Nephron (organoid): ENCODE data around the gene FNIP2.

ENCODE experiments used
- H3K27ac Mint-ChIP-seq, 3 experiments: 2 replicates each; pipeline ENCODE4 v1.8.0; 2020; ENCODE audit warnings: mixed read lengths in 3 of 3, mild to moderate bottlenecking in 2 of 3, moderate library complexity in 1 of 3
- H3K27me3 Mint-ChIP-seq: 2 replicates; pipeline ENCODE4 v1.8.0; 2021; ENCODE audit warnings: low read depth, mild to moderate bottlenecking, moderate library complexity, mixed read lengths
- H3K36me3 Mint-ChIP-seq: 2 replicates; pipeline ENCODE4 v1.8.0; 2020; ENCODE audit warnings: low read depth, mixed read lengths
- H3K4me1 Mint-ChIP-seq: 2 replicates; pipeline ENCODE4 v1.8.0; 2020; ENCODE audit warnings: mixed read lengths
- H3K4me3 Mint-ChIP-seq, 3 experiments: 2 replicates each; pipeline ENCODE4 v1.8.0; 2020; ENCODE audit warnings: mild to moderate bottlenecking in 3 of 3, mixed read lengths in 3 of 3, moderate library complexity in 2 of 3
- H3K9me3 Mint-ChIP-seq: 2 replicates; pipeline ENCODE4 v1.8.0; 2020; ENCODE audit warnings: mixed read lengths
- TF ChIP-seq, protein P1 (sequence below), 3 experiments: fragments of 200-600 bp; sonication (generic); IDR thresholded peaks; one replicate each; pipeline ENCODE4 v1.5.0; 2021; ENCODE audit warnings: antibody characterized with exemption in 3 of 3; ENCODE audit not compliant: unreplicated experiment in 3 of 3

FNIP2 gene

DNA sequence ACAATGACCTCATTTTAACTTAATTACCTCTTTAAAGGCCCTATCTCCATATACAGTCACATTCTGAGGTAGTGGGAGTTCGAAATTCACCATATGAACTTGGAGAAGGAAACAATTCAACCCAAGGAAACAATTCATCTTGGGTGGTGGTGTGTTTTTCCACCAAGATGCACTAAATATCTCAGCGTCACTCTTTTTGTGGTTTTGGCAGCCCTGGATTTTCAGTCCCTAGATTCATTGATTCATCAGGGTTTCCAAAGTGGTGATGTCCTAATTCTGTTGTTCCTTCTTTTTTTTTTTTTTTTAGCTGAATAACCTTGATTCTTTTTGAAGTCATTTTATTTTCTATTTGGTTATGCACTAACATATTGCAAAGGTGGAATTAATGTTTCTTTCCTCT is 171.4 kb downstream of the FNIP2 start:
- Mint-ChIP-seq H3K27ac (no peak overlapping the region), H3K9me3 (no peaks in the 10 kb centered on the region), H3K36me3 (no peaks in the 10 kb centered on the region), H3K27me3 (peaks cover 3% of the 10 kb centered on the region), H3K4me3 (no peak overlapping the region), H3K4me1 (peaks cover 8% of the 10 kb centered on the region)
- TF ChIP-seq, protein P1, sequence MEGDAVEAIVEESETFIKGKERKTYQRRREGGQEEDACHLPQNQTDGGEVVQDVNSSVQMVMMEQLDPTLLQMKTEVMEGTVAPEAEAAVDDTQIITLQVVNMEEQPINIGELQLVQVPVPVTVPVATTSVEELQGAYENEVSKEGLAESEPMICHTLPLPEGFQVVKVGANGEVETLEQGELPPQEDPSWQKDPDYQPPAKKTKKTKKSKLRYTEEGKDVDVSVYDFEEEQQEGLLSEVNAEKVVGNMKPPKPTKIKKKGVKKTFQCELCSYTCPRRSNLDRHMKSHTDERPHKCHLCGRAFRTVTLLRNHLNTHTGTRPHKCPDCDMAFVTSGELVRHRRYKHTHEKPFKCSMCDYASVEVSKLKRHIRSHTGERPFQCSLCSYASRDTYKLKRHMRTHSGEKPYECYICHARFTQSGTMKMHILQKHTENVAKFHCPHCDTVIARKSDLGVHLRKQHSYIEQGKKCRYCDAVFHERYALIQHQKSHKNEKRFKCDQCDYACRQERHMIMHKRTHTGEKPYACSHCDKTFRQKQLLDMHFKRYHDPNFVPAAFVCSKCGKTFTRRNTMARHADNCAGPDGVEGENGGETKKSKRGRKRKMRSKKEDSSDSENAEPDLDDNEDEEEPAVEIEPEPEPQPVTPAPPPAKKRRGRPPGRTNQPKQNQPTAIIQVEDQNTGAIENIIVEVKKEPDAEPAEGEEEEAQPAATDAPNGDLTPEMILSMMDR (IDR thresholded peaks at IDR 0.05; ENCODE audit: unreplicated experiment in 3 of 3), result no peak

DNA sequence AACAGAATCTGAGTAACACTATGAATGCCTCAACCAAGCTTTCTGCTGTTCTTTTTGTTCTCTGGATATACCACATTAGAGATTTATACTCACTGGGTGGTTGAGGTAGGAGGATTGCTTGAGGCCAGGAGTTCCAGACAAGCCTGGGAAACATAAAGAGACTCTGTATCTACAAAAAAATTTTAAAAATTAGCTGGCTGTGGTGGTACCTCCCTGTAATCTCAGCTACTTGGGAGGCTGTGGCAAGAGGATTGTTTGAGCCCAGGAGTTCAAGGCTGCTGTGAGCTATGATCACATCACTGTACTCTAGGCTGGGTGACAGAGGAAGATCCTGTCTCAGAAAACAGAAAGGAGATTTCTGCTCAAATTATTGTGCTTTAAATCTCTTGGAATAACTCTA is 172.5 kb downstream of the FNIP2 start:
- TF ChIP-seq, protein P1 (IDR thresholded peaks at IDR 0.05; ENCODE audit: unreplicated experiment in 3 of 3), result no peak
- no peaks in the 10 kb centered on the region for H3K36me3 Mint-ChIP-seq
- peaks cover 8% of the 10 kb centered on the region for H3K4me1 Mint-ChIP-seq
- no peak overlapping the region for H3K27ac Mint-ChIP-seq
- no peaks in the 10 kb centered on the region for H3K9me3 Mint-ChIP-seq
- H3K27me3 Mint-ChIP-seq, result peaks cover 3% of the 10 kb centered on the region
- no peak overlapping the region for H3K4me3 Mint-ChIP-seq

DNA sequence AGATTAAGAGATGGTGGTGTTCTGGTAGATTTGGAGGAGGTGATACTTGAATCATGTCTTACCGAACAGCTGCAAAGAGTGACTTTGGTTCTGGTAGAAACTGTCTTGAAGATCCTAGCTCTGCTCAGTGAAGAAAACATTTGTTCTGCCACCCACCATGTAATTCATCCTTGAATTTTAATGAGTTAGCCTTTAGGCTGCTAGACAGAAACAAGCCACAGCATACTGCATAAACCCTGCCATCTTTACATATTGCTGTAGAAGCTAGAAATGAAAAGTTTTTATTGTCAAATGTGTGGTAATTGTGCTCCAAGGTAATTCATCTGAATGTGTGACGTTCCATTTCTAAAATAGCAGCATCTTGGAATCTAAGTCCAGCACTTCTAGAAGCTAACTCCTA is 173.1 kb downstream of the FNIP2 start:
- Mint-ChIP-seq H3K27me3 (peaks cover 3% of the 10 kb centered on the region), H3K36me3 (no peaks in the 10 kb centered on the region), H3K27ac (no peak overlapping the region), H3K4me1 (peaks cover 8% of the 10 kb centered on the region), H3K4me3 (no peak overlapping the region), H3K9me3 (no peaks in the 10 kb centered on the region)
- TF ChIP-seq, protein P1 (IDR thresholded peaks at IDR 0.05; ENCODE audit: unreplicated experiment in 3 of 3), result no peak

DNA sequence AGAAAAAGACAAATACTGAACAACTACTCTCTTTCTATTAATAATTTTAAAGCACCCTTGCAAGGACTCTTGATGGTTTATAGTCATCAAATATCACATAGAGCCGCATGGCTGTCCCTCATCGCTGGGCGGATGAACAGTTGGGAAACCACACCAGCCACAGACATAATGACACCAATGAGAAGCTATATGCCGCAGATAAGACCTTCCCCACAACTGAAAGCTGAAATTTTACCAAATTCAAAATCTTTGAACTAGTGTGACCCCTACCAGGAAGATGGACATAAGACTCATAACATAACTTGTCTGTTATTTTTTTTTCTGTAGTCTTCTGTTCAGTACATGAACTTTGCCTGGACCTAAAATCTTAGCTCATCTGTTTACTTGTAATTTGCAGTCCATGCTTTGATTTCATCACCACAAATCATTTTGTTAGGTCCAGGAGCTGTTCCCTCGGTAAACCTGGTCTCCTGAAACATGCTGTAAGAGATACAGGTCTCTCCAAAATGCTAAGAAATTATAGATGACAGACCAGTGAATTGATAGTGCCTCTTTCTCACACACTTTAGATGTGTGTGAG is 176.8 kb downstream of the FNIP2 start:
- H3K9me3 Mint-ChIP-seq, result peaks cover 2% of the 10 kb centered on the region

DNA sequence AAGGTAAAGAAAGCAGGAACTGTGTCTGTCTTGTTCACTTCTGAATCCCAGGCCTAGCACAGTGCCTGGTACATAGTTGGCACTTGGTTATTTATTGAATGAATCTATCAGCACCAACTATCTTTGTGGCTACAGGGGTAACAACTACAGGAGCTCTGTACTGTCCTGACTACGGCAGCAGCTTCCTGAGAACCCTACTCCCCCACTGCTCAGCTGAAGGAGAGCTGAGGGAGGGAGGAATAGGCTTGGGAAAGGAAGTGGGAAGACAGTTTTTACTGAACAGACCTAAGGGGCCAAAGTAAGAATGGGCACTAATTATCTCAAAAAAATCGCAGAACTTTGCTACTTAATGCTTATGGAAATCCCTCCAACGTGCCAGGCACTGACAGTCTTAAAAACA is 178.0 kb downstream of the FNIP2 start:
- no peak overlapping the region for H3K27ac Mint-ChIP-seq
- H3K4me1 Mint-ChIP-seq, result no peaks in the 10 kb centered on the region
- H3K27me3 Mint-ChIP-seq, result no peaks in the 10 kb centered on the region
- peaks cover 11% of the 10 kb centered on the region for H3K9me3 Mint-ChIP-seq
- TF ChIP-seq, protein P1 (IDR thresholded peaks at IDR 0.05; ENCODE audit: unreplicated experiment in 3 of 3), result no peak
- H3K4me3 Mint-ChIP-seq, result no peak overlapping the region
- H3K36me3 Mint-ChIP-seq, result peaks cover 3% of the 10 kb centered on the region

More for the DNA sequence above, 176.8 kb downstream of the FNIP2 start:
- TF ChIP-seq, protein P1 (IDR thresholded peaks at IDR 0.05; ENCODE audit: unreplicated experiment in 3 of 3), result no peak
- no peak overlapping the region for H3K27ac Mint-ChIP-seq
- H3K4me1 Mint-ChIP-seq, result no peaks in the 10 kb centered on the region
- no peak overlapping the region for H3K4me3 Mint-ChIP-seq
- no peaks in the 10 kb centered on the region for H3K36me3 Mint-ChIP-seq
- H3K27me3 Mint-ChIP-seq, result no peaks in the 10 kb centered on the region

DNA sequence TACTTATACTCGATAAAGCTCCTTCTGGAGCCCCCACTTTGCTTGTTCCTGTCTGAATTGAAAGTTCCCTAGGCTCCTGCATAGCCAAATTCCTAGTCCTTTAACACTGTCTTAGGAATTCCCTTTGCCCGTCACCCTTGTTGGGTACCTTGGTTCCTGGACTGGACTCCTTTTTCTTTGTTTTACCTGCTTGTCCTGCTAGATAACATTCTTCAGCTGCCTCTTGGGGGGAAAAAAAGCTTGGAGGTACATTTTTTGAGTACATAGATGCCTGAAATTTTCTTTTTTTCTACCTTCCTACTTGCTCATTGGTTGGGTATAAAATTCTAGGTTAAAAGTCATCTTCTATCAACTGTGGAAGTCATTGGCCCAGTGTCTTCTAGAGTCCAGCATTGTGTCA is 179.2 kb downstream of the FNIP2 start:
- Mint-ChIP-seq H3K27ac (no peak overlapping the region), H3K4me3 (no peak overlapping the region), H3K4me1 (no peaks in the 10 kb centered on the region), H3K27me3 (no peaks in the 10 kb centered on the region), H3K36me3 (peaks cover 6% of the 10 kb centered on the region), H3K9me3 (peaks cover 20% of the 10 kb centered on the region)
- TF ChIP-seq, protein P1 (IDR thresholded peaks at IDR 0.05; ENCODE audit: unreplicated experiment in 3 of 3), result no peak
